Sigmoid colon (tissue), 7 donors: ENCODE data around the gene MARCHF6. TPM values are rescaled to one million over a fixed set of nuclear protein-coding genes. Genes with fewer than 3 reads are reported as not detected.
"Not testable (repeated sequence)": the region's sequence is repeated elsewhere in the genome, so short reads cannot be mapped to it uniquely, and the experiment has no call there.

Experiments
- DNase-seq: peaks from one replicate; pipeline ENCODE4 v3.0.0-alpha.2; 2019
- H3K27ac ChIP-seq, 4 donors: fragments of 200-600 bp; sonication (generic); one replicate each; pipeline ENCODE4 v1.5.1; 2016 to 2019; ENCODE audit warnings: mild to moderate bottlenecking in 1 of 4
- H3K27me3 ChIP-seq, 3 donors: fragments of 200-600 bp; sonication (generic); one replicate each; pipeline ENCODE4 v1.5.1; 2019; ENCODE audit warnings: mild to moderate bottlenecking in 1 of 3
- H3K36me3 ChIP-seq, 4 donors: fragments of 200-600 bp; sonication (generic); one replicate each; pipeline ENCODE4 v1.5.1; 2016 to 2019
- H3K4me1 ChIP-seq, 4 donors: fragments of 200-600 bp; sonication (generic); one replicate each; pipeline ENCODE4 v1.5.1; 2017 to 2019
- H3K4me3 ChIP-seq, 4 donors: fragments of 200-600 bp; sonication (generic); one replicate each; pipeline ENCODE4 v1.5.1; 2017 to 2019; ENCODE audit warnings: mild to moderate bottlenecking in 2 of 4, moderate library complexity in 1 of 4
- H3K9me3 ChIP-seq, 4 donors: fragments of 200-600 bp in 3 of 4; sonication (generic) in 3 of 4; one replicate each; pipeline versions ENCODE4 v1.5.1 to v1.6.1; 2013 to 2019
- EP300 ChIP-seq, 4 donors: sonication (generic); formaldehyde crosslinking; IDR thresholded peaks; one replicate each; pipeline ENCODE4 v1.6.1; 2017; ENCODE audit warnings: antibody characterized with exemption in 4 of 4
- POLR2A ChIP-seq, 2 donors: fragments of 450-650 bp; IDR thresholded peaks; one replicate each; pipeline ENCODE4 v1.6.1; 2016; ENCODE audit warnings: antibody characterized with exemption in 2 of 2, mild to moderate bottlenecking in 2 of 2, moderate library complexity in 2 of 2
- POLR2AphosphoS5 ChIP-seq, 4 donors: sonication (generic); formaldehyde crosslinking; IDR thresholded peaks; one replicate each; pipeline ENCODE4 v1.6.1; 2017; ENCODE audit warnings: antibody characterized with exemption in 4 of 4
- whole genome bisulfite sequencing, 2 donors: extraction: QIAGEN DNeasy Blood & Tissue Kit; methylation state at CpG; one replicate each; pipeline ENCODE4 v1.1.7; 2013; 5-methylcytosine and 5-hydroxymethylcytosine counted together
- intact Hi-C: fragments of 100-400 bp; cut with DNase I; formaldehyde crosslinking; loops from one replicate; pipeline ENCODE4 v1.15.1; 2023
- polyA plus RNA-seq, 3 donors: library from polyadenylated mRNA; stranded (reverse); fragments of 200-250 nt; gene quantifications; one replicate each; pipeline ENCODE4 v1.2.3, GENCODE V29; 2013
- total RNA-seq, 4 donors: library from RNA; depleted of rRNA; stranded (reverse); fragments of >200 nt; gene quantifications; one replicate each; pipeline ENCODE4 v1.1.0, GENCODE V29; 2016
- TF ChIP-seq, protein P1 (sequence below), 4 experiments: fragments of 450-650 bp in 3 of 4; fragments of 200-600 bp in 1 of 4; IDR thresholded peaks; one replicate each; pipeline ENCODE4 v1.5.1; 2016 to 2019; ENCODE audit warnings: antibody characterized with exemption in 4 of 4, mild to moderate bottlenecking in 3 of 4, moderate library complexity in 2 of 4
- donor health status: healthy with polysubstance abuse.
- donor health status: Bipolar disorder and iron deficiency.
- donor health status: healthy.

The MARCHF6 gene
- total and polyA plus RNA-seq, 7 donors: 6.0 to 108 (median 77.0) TPM

- WGBS, 2 donors: 96 to 100% methylated on average over 1 of the region's 1 CpG
- Histone ChIP-seq H3K27ac (no peak overlapping the region), H3K36me3 (peaks cover 23 to 91% (median 38%) of the 10 kb centered on the region in 4 donors), H3K4me1 (peaks cover 0 to 4% (median 0%) of the 10 kb centered on the region in 4 donors), H3K9me3 (no peaks in the 10 kb centered on the region), H3K27me3 (no peaks in the 10 kb centered on the region), H3K4me3 (no peak overlapping the region)
- no peak for DNase-seq
- intact Hi-C loops: no loop called here
- no peak for TF ChIP-seq POLR2A (IDR thresholded peaks at IDR 0.05)
Measured at GRCh38 chr5:10391130-10391529, 37.6 kb downstream of the MARCHF6 start.

GRCh38 chr5:10392567-10393328 is 39.3 kb downstream of the MARCHF6 start:
- H3K4me1 ChIP-seq, H3K27me3 ChIP-seq, H3K27ac ChIP-seq, intact Hi-C loops, H3K9me3 ChIP-seq, DNase-seq, H3K4me3 ChIP-seq: not testable (repeated sequence)
- H3K36me3 ChIP-seq: peaks cover 23 to 92% (median 37%) of the 10 kb centered on the region in 4 donors
- 95% methylated on average over 6 of the region's 6 CpGs for WGBS, 2 donors

DNA sequence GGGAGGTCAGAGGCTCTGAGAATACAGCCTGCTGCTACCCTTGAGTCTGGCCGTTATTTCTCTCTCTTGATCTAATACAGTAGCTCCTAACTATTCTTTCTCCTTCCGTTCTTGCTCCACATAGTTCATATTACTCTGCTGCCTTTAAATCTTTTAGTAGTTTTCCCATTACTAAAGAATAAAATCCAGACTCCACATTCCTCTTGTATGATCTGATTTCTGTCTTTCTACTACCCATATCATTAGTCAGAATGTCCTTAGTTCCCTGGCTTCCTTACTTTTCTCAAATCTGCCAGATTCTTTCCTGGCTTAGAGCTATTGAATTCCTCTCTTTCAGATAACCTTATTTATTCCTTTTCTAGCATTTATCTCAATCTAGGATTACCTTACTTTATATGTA is 40.0 kb downstream of the MARCHF6 start:
- H3K4me3 ChIP-seq: no peak overlapping the region
- no peaks in the 10 kb centered on the region for H3K27me3 ChIP-seq
- DNase-seq: no peak
- peaks cover 23 to 90% (median 35%) of the 10 kb centered on the region in 4 donors for H3K36me3 ChIP-seq
- no peak overlapping the region for H3K27ac ChIP-seq
- 81 to 92% methylated on average over 2 of the region's 2 CpGs for WGBS, 2 donors
- no peaks in the 10 kb centered on the region for H3K9me3 ChIP-seq
- no peaks in the 10 kb centered on the region for H3K4me1 ChIP-seq
- intact Hi-C loops: no loop called here
- no peak for TF ChIP-seq POLR2AphosphoS5 (IDR thresholded peaks at IDR 0.05)
- TF ChIP-seq, protein P1, sequence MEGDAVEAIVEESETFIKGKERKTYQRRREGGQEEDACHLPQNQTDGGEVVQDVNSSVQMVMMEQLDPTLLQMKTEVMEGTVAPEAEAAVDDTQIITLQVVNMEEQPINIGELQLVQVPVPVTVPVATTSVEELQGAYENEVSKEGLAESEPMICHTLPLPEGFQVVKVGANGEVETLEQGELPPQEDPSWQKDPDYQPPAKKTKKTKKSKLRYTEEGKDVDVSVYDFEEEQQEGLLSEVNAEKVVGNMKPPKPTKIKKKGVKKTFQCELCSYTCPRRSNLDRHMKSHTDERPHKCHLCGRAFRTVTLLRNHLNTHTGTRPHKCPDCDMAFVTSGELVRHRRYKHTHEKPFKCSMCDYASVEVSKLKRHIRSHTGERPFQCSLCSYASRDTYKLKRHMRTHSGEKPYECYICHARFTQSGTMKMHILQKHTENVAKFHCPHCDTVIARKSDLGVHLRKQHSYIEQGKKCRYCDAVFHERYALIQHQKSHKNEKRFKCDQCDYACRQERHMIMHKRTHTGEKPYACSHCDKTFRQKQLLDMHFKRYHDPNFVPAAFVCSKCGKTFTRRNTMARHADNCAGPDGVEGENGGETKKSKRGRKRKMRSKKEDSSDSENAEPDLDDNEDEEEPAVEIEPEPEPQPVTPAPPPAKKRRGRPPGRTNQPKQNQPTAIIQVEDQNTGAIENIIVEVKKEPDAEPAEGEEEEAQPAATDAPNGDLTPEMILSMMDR (IDR thresholded peaks at IDR 0.05): no peak
- no peak for TF ChIP-seq POLR2A (IDR thresholded peaks at IDR 0.05)
- no peak for TF ChIP-seq EP300 (IDR thresholded peaks at IDR 0.05)

DNA sequence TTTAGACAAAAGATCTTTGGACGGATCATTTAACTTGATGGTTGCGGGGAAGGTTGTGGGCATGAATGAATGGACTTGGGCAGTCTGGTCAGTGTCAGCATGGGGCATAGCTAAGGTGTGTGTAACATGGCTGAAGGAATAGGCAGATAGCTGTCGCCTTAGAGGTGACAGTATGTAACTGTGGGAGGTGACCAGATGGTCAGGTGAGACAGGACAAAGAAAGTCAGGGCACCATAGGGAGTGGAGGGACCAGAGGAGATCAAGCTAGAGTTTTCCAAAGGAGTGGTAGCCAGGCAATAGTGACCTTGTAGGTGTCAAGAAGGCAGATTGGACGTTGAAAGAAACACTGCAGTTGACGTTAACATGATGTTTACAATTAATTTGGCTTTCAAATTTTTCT is 43.1 kb downstream of the MARCHF6 start:
- intact Hi-C loops: no loop called here
- peaks cover 19 to 63% (median 34%) of the 10 kb centered on the region in 4 donors for H3K36me3 ChIP-seq

GRCh38 chr5:10399839-10400238 is 46.3 kb downstream of the MARCHF6 start:
- Histone ChIP-seq H3K4me1 (peaks cover 0 to 20% (median 14%) of the 10 kb centered on the region in 4 donors), H3K27me3 (no peaks in the 10 kb centered on the region), H3K36me3 (peaks cover 3 to 60% (median 25%) of the 10 kb centered on the region in 4 donors), H3K4me3 (no peak overlapping the region), H3K9me3 (no peaks in the 10 kb centered on the region), H3K27ac (peak overlapping the region in 3 of 4 donors; percentile 23 to 46 (median 38))
- intact Hi-C loops: no loop called here
- no peak for DNase-seq
- TF ChIP-seq POLR2AphosphoS5 (IDR thresholded peaks at IDR 0.05) (no peak), EP300 (IDR thresholded peaks at IDR 0.05) (no peak), POLR2A (IDR thresholded peaks at IDR 0.05) (no peak)
- TF ChIP-seq, protein P1 (IDR thresholded peaks at IDR 0.05): no peak

More for the DNA sequence above, 43.1 kb downstream of the MARCHF6 start:
- 84% methylated on average over 5 of the region's 5 CpGs for WGBS, 2 donors
- Histone ChIP-seq H3K4me3 (no peak overlapping the region), H3K27ac (no peak overlapping the region), H3K27me3 (no peaks in the 10 kb centered on the region), H3K9me3 (no peaks in the 10 kb centered on the region), H3K4me1 (peaks cover 0 to 18% (median 14%) of the 10 kb centered on the region in 4 donors)
- TF ChIP-seq EP300 (IDR thresholded peaks at IDR 0.05) (no peak), POLR2A (IDR thresholded peaks at IDR 0.05) (no peak), POLR2AphosphoS5 (IDR thresholded peaks at IDR 0.05) (no peak)
- TF ChIP-seq, protein P1 (IDR thresholded peaks at IDR 0.05): no peak
- DNase-seq: no peak
